GM18505 (cell line): ENCODE results near the gene LTBP2.
"Not testable (repeated sequence)": the region's sequence is repeated elsewhere in the genome, so short reads cannot be mapped to it uniquely, and the experiment has no call there.

Source experiments
- ATAC-seq: cut with Tn5 transposase; IDR thresholded peaks from one replicate; pipeline ENCODE4 v1.9.1; 2021; ENCODE audit not compliant: unreplicated experiment
- POLR2A ChIP-seq: IDR thresholded peaks from 4 replicates; pipeline ENCODE4 v1.6.1; 2011; ENCODE audit warnings: borderline replicate concordance; ENCODE audit not compliant: insufficient read depth, insufficient read length; ENCODE audit errors: extremely low read depth

The LTBP2 gene

DNA sequence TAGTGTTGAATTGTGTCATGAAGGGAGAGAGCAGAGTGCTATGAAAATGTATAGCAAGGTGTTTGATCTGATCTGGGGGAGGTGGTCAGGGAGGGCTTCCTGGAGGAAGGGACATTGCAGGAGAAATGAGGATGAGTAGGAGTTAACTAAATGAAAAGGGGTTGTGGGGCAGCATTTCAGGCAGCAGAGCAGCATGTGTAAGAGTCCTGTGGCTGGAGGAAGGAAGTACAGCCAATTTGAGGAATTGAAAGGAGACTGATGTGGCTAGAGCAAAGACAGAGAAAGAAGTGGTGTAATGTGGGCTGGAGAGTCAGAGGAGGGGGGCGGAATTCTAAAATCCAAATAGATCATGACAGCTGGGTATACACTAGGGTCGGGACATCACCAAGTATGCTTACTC, 139.4 kb downstream of the LTBP2 start:
- no peak for TF ChIP-seq POLR2A
- ATAC-seq = no peak

DNA sequence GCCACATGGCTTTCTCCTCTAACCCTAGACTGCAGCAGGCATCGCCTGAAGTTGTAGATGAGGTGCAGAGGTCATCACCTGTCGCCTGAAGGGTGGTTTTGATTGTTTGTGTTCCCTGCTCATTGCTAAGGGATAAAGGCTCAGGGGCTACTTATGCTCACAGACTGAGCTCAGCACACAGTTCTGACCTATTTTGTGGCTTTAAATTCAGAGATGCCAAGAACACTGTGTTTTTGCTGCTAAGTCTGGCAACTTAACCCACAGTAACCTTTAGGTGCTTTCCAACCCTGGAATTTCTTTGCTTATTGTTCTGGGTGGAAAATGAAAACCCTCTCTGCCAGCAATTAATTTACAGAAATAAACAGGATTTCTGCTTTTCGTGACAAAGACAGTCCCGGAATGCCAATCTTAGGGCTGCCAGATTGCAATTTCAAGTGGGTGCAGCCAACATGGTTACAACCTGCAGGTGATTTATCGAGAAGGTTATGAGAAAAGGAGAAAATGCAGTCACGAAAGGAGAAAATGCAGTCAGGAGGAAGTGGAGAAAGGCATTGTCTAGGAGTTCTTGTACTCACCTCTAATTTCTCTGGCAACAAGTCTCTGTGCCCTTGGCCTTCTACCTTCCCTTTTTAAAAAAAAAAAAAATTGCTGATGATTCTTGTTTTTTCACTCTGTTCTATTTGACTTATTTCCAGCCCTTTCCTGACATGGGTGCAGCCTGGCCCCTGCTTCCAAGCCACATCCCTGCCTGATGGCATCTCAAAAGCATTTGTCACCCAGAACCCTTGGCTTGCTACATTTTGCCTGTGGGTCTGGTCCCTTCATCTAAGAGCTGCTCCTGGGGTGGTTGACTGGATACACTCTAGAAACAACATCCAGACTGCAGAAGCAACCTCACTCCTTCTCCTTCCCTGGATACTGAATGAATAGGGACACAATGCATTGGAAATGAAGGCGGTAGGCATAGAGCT, 142.2 kb downstream of the LTBP2 start:
- ATAC-seq = no peak
- TF ChIP-seq POLR2A = no peak

DNA sequence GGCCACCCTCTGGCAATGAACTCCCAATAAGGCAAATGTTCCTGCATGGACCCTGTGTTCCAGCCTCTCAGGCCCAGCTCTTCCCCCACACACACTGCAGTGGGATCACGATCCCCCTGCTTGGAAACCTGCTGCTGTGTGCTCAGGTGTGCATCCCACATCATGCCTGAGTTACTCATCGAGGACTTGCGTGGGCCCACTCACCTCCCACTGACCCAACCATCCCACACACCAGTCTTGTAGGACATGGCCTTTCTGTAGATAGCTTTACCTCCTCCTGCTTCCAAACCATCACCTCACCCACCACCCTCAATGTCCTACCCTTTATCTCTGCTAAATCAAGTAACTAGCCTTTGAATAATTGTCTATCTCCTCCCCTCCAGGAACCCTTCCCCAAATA, 143.5 kb downstream of the LTBP2 start:
- ATAC-seq = no peak
- no peak for TF ChIP-seq POLR2A

DNA sequence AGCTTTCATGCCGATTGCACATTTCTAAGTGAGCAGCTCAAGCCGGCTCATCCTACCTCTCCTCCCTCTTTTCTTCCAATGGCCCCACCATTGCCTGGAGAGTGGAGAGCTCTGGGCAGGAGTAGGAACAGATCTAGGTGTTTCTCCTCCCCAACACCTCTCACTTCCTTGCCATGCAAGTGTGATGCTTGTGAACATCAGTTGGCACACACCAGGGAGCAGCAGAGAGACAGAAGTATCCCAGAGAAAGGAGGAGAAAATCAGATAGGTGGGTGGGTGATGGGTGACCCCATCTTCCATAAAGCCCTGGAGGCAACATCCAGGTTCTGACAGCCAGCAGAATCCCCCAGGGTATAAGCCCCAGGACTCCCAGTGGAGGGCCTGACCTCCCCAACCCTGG, 146.7 kb downstream of the LTBP2 start:
- no peak for ATAC-seq
- TF ChIP-seq POLR2A = no peak

DNA sequence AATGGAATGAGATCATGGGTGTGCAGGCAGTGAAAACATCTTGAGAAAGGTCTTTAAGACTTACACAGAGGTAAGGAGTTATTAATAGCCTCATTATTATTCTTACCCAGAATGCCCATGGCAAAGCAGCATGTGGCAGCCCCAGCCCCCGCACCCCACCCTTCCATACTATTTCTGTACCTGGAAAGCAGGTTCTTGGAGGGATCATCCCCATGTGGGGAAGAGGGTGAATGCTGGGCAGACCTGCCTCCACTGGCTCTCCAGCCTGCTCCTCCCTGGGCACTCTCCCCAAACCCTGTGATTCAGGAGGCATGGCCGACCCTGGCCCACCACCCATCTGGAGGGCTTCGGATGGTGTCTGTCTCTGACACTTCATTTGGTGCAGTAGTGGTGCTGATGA, 147.3 kb downstream of the LTBP2 start:
- TF ChIP-seq POLR2A = no peak

DNA sequence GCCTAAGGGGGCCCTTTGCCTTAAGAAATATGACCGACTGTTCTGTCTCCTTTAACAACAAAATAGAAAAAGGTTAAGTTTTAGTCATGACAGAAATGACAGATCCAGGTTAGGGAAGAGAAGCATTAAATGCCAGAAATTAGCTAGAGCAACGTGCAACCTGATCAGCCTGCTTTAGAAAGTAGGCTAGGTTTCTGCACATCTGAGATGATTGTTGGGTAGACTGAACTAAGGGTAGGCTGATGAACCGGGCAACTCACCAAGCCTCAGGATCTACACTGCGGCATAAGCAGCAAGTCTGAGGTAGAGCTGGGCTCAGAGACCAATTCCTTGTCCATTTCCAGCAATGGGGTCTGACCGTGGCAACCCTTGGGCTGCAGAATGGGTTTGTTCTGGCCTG, 148.3 kb downstream of the LTBP2 start:
- TF ChIP-seq POLR2A = no peak
- no peak for ATAC-seq

More for the DNA sequence above, 147.3 kb downstream of the LTBP2 start:
- no peak for ATAC-seq

DNA sequence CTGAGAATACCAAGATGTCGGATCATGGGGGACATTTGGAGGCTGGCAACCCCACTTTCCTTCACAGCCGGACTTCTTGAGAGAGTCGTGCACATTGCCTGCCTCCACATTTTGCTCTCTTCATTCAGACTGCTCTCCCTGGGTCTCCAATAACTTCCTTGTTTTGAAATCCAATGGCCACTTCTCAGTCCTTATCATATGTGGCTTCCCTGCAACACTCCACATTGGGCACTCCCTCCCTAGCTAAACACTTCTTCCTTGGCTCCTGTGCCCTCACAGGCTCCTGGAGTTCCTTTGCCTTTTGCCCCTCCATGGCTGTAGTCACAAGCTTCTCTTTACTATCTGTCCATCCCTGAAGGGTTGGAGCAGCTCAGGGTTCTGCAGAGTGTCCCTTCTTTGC, 149.0 kb downstream of the LTBP2 start:
- no peak for TF ChIP-seq POLR2A
- ATAC-seq = no peak

DNA sequence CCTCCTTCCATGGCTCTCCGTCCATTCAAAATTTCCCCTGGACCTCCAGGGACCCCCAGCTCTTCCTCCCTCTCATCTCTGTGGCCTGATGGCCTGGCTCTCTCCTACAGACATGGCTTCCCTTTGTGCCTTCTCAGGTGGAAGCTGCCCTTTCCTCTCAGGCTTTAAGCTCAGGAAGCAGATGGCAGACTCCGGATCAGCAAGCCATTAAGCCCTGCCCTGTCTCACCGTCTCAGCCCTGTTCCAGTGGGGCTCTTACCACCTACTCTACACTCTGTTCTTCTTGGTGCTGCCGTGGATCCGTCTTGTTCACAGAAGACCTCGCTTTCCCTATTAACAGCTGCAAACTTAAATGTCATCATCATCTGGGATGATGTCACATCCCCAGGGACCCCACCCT, 152.1 kb downstream of the LTBP2 start:
- ATAC-seq = no peak
- TF ChIP-seq POLR2A = no peak

DNA sequence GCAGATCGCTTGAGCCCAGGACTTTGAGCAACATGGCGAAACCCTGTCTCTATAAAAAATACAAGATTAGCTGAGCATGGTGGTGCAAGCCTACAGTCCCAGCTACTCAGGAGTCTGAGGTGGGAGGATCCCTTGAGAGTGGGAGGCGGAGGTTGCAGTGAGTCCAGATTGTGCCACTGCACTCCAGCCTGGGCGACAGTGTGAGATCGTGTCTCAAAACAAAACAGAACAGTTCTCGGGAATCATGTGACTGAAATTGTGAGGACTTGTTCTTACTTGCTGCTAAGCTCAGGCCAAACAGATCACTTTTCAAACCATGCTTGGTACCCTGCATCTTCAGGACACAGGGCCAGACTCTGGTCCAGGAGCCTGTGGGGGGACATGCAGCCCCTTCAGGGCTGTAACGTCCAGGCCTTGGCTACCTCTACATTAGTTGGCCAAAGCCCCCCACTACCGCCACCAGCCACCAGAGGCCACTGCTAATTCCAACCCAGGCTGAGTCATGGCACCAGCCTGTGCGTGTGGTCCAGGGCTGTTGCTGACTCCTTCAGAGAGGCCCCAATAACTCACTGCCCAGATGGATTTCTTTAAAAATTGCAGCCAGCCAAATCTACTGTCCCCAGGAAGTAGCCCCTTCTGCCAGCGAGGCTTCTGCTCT, 152.6 kb downstream of the LTBP2 start:
- no peak for ATAC-seq
- TF ChIP-seq POLR2A = no peak

DNA sequence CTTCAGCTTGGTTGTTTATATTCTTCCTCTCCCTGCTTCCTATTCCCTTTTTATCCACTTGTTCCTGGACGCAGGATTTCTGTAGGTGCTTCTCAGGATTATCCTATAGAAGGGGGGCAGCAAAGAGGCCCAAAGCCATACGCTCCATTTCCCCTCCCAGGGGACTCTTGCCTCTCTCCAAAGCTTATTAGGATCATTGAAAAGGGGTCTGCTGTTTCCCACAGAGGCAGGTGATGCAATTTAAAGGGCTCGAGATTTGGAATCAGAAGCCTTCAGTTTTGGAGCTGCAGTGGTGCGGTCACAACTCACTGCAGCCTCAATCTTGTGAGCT, 154.5 kb downstream of the LTBP2 start:
- no peak for ATAC-seq

DNA sequence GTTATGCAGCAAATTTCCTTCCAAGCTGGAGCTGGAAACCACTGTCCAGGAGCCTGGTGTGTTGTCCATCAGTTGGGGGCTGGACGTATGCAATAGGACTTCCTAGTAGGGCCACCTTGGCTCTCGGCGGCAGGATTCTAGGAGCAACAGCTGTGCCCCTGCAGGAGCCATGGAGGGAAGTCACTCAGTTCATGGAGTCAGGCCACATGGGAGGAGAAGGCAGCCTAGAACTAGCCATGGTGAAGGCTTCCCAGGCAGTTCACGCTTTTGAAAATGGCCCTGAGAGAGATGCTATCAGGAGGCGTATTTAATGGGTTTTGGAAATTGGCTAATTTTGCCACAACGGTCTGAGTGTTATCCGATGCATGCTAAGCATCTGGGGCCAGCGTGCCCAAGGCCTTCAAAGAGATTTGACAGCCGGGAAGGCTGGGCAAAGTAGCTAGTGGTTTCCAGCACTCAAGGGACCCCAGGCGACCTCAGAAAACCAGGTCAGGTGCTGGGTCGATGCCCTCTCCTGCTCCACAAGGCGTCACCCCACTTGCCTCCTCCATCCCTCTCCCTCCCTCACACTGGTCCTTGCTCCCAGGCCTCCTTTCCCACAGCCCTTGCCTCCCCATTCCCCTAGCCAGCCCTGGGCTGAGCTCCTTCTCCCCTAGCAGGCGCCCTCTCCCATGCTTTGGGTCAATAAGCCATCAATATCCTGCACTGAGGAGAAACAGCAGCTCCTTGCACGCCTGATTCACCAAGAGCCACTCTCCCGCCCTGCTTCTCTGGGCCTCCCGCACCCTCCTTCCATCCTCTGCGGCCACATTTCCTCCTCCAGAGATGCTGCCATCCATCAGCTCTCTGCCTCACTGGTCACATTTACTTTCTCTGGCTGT, 155.1 kb downstream of the LTBP2 start:
- TF ChIP-seq POLR2A = no peak
- no peak for ATAC-seq

More for the DNA sequence above, 154.5 kb downstream of the LTBP2 start:
- TF ChIP-seq POLR2A = no peak

DNA sequence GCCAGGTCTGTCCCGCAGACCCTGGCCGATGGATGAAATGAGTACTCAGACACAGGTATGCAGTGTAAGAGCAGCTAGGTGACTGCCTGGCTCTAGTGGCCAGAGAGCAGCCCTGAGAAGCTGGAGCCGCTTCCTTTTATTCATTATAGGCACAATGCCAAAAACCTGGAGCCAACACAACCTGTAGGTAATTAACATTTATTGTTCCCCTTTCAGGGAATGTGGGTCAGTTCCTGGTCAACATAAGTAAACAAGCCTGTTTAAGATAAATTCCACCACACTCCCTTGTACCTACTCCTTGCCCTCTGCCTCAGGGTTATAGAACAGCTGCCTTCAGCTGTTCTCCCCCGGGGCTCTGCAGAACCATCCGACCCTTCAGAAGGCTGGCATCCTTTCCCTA, 157.6 kb downstream of the LTBP2 start:
- ATAC-seq = not testable (repeated sequence)
